HG03354 (cell line): ENCODE data around the gene SEMA7A.

Experiments used
- ATAC-seq: cut with Tn5 transposase; IDR thresholded peaks from one replicate; pipeline ENCODE4 v1.9.1; 2021; ENCODE audit warnings: mild to moderate bottlenecking; ENCODE audit not compliant: unreplicated experiment, poor library complexity, severe bottlenecking

The SEMA7A gene

GRCh38 chr15:74420193-74420905 lies 13.4 kb downstream of the SEMA7A start:
- no peak for ATAC-seq

DNA sequence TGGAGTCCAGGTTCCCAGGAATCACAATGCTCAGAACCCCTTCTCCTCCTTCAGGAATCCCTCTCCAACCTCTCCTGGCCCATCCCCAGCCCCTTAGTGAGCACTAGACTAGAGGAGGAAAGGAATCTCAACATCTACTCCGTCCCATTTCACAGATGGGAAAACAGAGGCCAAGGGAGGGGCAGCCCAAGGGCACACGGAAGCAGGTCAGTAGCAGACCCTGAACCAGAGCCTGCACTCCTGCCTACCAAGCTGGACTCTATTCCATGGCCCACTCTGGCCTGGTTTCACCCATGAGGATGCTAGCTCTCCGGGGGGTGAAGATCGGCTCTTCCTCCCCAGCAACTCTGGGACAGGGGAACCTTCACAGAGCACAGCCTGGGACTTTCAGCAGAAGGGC lies 14.3 kb downstream of the SEMA7A start:
- ATAC-seq, result no peak

DNA sequence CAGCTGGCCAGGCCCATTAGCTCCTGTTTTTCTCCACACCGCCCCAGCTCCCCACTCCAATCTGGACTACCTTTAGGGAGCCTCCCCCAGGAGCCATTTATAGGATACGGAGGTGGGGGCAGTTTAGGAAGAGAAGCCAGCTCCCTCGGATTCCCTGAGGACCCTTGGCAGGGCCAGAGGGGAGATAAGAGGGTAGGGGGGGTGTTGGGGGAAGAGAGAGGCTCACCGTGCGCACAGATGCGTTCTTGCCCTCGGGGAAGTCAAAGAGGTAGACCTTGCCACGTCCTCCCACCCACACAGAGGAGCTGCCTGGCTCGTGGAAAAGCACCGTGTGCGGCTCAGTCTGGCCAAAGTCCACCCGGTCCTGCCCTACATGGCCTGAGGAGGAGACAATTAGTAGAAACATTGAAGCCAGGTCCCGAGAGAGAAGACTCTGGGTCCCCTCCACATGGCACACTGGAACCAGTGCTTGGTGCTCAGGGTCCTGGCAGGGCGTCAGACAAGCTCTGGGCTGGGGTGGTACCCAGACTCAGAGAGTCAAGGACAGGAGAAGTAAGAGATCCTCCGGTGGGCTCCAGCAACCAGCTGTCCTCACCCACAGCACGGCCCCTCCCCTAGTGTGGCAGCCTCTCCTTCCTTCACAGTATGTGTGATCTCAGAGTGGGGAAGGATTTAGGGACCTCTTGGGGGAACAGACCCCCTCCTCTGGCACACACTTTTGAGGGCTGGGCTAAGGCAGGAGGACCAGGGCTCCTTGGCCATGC lies 15.0 kb downstream of the SEMA7A start:
- ATAC-seq, result no peak

GRCh38 chr15:74417670-74418069 lies 16.1 kb downstream of the SEMA7A start:
- no peak for ATAC-seq

DNA sequence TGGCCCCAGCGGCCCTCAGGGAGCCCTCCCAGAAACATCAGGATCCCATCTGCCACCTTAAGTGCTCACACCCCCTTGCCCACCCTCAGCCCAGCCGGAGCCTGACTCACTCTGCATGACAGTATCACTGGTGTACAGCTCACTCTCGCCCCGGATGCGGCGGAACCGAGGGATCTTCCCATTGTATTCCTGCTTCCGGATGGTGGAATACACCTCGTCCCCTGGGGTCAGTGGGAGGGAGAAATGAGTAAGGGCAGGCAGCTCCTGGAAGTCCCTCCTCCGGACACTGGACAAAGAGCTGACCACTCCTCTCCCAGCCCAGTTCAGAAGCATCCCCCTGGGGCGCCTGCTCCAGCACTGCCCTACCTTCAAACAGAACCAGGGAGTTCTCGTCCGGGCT lies 16.5 kb downstream of the SEMA7A start:
- ATAC-seq, result no peak

- no peak for ATAC-seq
Measured at GRCh38 chr15:74415966-74416916, 17.5 kb downstream of the SEMA7A start.

- ATAC-seq, result no peak
Measured at GRCh38 chr15:74414603-74415338, 19.0 kb downstream of the SEMA7A start.

DNA sequence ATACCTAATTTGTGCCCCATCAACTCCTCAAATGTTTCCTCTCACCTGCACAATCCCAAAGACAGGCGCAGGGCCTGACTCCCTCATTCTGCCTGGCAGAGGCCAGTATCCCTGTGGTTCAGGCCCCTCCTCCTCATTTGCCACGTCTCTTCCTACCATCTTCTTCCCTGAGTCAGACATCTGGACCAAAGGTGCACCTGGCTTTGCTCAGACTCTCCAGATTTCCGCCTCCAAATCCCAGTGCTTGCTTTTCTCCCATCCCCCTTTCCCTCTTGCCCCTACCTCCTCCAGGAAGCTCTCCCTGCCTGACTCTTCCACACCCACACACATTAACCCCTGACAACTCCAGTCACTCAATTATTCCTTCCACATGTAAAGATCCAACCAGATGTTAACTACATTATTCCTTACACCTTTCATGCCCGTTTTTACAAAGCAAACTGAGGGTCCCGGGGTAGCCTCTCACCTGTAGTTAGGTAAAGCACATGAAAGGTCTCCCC lies 19.6 kb downstream of the SEMA7A start:
- no peak for ATAC-seq

- ATAC-seq, result no peak
Measured at GRCh38 chr15:74413350-74414080, 20.2 kb downstream of the SEMA7A start.

- no peak for ATAC-seq
Measured at GRCh38 chr15:74412159-74412558, 21.6 kb downstream of the SEMA7A start.

DNA sequence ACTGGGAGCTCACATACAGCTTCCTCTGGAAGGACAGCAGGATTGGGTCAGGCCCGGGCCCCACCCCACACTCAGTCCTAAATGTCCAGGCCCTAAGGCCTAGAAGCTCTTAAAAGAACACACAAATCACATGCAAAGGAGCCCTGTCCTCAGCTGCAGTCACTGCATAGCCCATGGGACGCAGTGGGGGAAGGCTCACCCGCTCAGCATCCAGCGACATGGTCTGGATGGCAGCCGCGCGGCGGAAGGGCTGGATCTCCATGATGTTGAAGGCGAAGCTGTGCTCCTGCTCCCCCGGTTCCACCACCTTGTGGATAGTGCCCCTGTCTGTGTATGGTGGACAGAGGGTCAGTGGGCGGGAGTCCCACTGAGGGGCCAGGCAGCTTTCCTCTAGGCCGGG lies 22.1 kb downstream of the SEMA7A start:
- no peak for ATAC-seq

- ATAC-seq, result no peak
Measured at GRCh38 chr15:74410502-74410901, 23.3 kb downstream of the SEMA7A start.

DNA sequence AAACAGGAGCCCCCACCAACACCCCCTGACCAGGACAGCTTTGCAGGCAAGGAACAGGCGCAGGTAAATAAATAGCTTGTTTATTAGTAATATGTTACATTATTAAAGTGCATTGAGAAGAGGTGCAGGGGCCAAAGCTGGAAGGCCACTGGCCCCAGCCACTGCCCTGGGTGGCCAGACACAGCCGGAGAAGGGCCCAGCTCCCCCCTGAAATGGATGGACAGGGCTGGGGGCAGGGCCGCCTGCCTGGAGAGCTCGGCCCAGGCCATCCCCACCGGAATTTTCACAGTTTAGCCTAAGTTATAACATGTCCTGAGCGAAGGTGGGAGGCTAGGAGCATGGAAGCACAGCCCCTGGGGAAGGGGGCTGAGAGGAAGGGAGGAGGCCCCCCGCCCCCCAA lies 24.5 kb downstream of the SEMA7A start:
- ATAC-seq, result no peak

GRCh38 chr15:74408815-74409214 lies 24.9 kb downstream of the SEMA7A start:
- ATAC-seq, result no peak

- ATAC-seq, result no peak
Measured at GRCh38 chr15:74408385-74408784, 25.4 kb downstream of the SEMA7A start.

- no peak for ATAC-seq
Measured at GRCh38 chr15:74406992-74407705, 26.6 kb downstream of the SEMA7A start.

DNA sequence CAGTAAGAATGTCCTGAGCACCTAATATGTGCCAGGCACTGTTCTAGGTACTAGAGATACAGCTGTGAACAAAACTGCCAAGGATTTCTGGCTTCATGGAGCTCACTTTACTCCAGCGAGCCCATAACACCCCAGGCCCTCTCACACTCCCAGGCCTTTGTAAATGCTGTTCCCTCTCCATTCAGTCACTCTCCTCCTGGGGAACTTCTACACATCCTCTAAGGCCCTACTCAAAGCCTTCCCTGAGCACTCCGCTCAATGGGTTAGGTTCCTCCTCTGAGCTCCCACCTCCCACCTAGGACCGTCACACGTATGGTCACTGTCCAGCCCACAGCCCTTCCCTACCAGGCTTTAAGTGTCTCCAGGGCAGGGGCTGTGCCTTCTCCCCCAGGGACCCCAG lies 27.2 kb downstream of the SEMA7A start:
- no peak for ATAC-seq

DNA sequence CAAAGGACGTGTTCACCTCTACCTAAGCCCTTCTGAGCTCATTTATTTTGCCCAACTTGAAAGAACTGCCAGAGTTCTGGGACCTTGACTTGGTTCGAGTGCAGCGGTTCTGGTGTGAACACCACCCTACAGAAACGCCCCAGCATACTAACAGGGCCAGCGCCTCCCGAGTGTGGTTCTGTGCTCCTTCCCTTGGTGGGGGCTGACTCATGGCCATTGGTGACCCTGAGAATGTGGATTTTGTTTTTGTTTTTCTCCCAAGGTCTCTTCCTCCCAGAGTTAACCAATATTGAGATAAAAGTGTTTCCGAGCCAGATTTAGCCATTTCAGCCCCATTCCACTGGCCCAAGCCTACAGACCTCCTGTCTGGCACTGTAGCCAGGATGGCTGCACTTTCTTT lies 27.9 kb downstream of the SEMA7A start:
- no peak for ATAC-seq
